Fibroblast of skin of back (primary cell): ENCODE results near the gene C12orf54.
"Not testable (repeated sequence)": the region's sequence is repeated elsewhere in the genome, so short reads cannot be mapped to it uniquely, and the experiment has no call there.

Experiments used
- DNase-seq: peaks from one replicate; pipeline ENCODE4 v3.0.0-alpha.2; 2013

The C12orf54 gene

DNA sequence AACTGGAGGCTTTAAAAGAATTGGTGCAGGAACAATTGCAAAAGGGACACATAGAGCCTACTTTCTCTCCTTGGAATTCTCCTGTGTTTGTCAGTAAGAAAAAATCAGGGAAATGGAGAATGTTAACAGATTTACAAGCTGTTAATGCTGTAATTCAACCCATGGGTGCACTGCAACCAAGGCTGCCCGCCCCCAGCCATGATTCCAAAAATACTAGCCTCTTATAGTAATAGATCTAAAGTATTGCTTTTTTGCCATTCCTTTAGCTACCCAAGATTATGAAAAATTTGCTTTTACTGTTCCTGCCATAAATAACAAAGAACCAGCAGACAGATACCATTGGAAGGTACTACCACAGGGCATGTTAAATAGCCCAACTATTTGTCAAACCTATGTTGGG is 27.8 kb downstream of the C12orf54 start:
- no peak for DNase-seq

DNA sequence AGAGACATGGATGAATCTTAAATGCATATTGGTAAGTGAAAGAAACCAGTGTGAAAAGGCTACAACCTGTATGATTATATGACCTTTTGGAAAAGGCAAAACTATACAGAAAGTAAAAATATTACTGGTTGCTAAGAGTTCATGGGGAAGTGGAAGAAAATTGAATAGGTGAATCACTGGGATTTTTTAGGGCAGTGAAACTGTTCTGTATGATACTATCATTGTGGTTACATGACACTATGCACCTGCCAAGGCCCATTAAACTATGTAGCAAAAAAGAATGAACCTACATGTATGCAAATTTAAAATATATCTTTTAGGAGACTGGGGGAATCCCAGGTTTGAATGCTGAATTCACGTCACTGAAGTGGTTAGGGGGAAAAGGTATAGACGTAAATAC is 30.6 kb downstream of the C12orf54 start:
- DNase-seq = no peak

DNA sequence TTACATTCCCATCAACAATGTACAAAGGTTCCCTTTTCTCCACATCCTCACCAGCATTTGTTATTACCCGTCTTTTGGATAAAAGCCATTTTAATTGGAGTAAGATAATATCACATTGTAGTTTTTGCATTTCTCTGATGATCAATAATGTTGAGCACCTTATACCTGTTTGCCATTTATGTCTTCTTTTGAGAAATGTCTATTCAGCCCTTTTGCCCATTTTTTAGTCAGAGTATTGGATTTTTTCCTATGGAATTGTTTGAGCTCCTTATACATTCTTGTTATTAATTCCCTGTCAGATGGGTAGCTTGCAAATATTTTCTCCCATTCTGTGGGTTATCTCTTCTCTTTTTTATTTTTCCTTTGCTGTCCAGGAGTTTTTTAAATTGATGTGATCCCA is 32.4 kb downstream of the C12orf54 start:
- no peak for DNase-seq

DNA sequence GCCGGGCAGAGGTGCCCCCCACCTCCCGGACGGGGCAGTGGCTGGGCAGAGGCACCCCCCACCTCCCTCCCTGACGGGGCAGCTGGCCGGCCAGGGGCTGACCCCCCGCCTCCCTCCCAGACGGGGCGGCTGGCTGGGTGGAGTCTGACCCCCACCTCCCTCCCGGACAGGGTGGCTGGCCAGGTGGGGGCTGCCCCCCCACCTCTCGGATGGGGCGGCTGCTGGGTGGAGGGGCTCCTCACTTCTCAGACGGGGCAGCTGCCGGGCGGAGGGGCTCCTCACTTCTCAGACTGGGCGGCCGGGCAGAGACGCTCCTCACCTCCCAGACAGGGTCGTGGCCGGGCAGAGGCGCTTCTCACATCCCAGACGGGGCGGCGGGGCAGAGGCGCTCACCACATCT is 38.1 kb downstream of the C12orf54 start:
- not testable (repeated sequence) for DNase-seq

DNA sequence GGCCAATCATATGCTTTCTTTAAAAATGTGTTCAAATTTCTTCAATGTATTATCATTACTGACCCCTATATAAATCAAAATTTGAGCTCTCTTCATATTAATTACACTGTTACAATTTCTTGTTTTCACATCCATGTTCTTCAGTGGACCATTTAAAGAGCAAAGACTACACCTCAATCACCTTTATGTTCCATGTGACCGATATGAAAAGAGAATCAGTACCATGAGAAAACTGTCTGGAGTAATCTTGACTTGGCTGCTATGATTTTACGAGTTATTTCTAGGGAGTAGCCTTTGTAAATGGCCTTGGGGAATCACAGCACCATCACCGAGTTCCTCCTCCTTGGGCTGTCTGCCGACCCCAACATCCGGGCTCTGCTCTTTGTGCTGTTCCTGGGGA is 43.0 kb downstream of the C12orf54 start, which contains the start of gene OR8S1:
Gene OR8S1, plus strand, starts transcription at position 301 of the 400 bp plus-strand sequence. Its CDS starts 0 bp downstream, at position 301.
- DNase-seq = no peak

DNA sequence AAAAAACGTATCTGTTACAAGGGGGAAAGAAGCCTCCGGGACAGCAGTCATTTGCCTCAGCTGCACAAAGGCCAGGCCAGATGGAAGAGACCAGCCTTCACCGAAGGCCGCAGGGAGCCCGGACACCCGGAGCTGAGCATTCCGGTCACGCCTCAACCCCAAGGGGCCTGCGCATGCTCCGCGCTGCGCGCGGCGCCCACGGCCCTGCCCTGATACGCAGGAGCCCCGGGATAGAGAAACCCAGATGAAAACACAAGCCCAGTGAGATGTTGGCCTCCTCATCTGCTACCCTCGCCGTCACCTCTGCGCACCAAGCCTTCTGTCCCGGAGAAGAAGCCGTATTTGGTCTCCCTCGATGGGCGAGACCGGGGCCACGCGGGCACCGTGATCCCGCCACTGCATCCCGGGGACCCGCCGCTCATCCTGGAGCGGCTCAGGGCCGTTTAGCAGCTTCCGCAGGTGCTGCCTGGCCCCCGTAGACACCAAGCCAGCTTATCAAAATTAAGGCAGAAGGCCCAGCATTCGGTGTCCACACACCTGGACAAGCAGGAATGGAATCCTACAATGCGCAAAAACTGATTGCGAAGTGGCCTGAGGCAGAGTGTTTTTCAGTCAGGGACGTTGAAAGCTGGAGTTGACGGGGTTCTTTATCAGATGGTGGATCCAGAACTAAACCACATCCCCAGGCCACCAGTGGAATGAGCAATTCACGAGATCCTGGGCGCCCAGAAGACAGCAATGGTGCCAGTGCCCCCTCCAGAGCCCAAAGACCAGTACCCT is 45.8 kb downstream of the C12orf54 start:
- no peak for DNase-seq

DNA sequence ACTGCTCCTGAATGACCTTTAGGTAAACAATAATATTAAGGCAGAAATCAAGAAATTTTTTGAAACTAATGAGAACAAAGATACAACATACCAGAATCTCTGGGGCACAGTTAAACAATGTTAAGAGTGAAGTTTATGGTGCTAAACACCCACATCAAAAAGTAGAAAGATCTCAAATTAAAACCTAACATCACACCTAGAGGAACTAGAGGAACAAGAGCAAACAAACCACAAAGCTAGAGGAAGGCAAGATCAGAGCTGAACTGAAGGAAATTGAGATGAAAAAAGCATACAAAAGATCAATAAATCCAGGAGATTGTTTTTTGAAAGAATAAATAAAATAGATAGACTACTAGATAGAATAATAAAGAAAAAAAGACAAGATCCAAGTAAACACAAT is 50.3 kb downstream of the C12orf54 start:
- DNase-seq = no peak

DNA sequence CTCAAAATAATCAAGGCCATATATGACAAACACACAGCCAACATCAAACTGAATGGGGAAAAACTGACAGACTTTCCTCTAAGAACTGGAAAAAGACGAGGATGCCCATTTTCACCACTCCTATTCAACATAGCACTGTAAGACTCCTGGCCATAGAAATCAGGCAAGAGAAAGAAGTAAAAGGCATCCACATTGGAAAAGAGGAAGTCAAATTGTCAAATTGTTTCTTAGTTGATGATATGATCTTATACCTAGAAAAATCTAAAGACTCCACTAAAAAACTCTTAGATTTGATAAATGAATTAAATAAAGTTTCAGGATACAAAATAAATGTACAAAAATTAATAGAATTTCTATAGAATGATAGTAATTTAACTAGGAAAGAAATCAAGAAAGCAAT is 54.3 kb downstream of the C12orf54 start:
- DNase-seq = no peak

DNA sequence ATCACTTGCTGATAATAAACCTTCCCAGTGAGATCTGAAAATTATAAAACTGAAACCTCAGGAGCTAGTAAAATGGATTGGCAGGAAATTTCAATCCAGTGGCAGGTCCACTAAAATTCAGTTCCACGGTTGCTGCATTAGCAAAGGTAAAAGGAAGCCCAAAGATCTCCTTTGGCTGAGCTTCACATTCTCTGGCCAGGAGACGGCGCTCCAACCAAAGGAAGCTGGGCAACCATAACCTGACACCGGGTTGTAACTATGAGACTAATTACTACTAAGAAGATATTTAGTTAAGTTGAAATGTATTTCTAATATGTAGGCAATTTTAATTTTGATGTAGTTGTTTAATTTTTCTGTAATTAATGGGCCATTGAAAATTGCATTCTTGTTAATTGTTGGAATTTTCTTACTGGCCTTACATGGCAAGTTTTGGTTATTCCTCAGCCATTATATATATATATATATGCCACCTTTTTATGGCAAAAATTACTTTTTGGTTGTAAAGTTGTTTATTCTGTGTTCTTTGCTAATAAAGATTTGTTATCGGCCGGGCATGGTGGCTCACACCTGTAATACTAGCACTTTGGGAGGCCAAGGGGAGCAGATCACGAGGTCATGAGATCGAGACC is 60.1 kb downstream of the C12orf54 start:
- DNase-seq = peak; percentile 19

DNA sequence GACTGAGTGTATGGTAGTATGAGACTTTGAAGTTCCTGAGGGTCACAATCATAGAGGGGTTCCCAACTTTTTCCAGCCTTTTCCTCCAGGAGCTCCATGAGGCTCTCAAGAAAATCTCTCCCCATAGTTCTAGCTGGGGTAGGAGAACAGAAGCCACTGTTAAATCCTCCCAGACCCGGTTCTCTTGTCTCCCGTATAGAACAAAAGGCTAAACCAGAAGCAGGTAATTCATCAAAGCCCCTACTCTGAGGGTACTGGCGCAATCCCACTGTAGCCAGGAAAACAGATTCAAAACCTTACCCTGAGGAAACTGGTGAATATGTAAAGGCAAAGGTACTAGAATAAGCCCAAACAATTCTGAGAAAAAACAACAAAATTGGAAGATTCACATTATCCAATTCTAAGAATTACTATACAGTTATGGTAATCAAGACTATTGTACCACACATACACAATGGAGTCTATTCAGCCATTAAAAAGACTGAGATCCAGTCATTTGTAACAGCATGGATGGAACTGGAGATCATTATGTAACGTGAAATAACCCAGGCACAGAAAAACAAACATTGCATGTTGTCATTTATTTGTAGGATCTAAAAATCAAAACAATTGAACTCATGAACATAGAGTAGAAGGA is 63.7 kb downstream of the C12orf54 start:
- no peak for DNase-seq
